T47D (cell line): ENCODE results near the gene IQSEC1.

Source experiments
- DNase-seq, 2 experiments: peaks; one replicate each; pipeline versions ENCODE4 v3.0.0 to v3.0.0-alpha.2; 2011 to 2012; ENCODE audit warnings: low read depth in 1 of 2, low spot score in 1 of 2
- JUND ChIP-seq: IDR thresholded peaks from 2 replicates; pipeline ENCODE4 v1.6.1; 2012; ENCODE audit warnings: low read depth
- in situ Hi-C: cut with HindIII; loops from 2 replicates; pipeline ENCODE4 v1.10.0; 2016; ENCODE audit warnings: low sequenced_read_pairs, low pct_unique_long_range_greater_than_20kb

The IQSEC1 gene

GRCh38 chr3:13088028-13089006 is 15.1 kb upstream of the IQSEC1 start:
- in situ Hi-C loops, result no loop called here
- no peak for DNase-seq
- no peak for TF ChIP-seq JUND

- DNase-seq, result no peak
- no peak for TF ChIP-seq JUND
- in situ Hi-C loops, result no loop called here
Observed at GRCh38 chr3:13087320-13087990, 14.2 kb upstream of the IQSEC1 start.

- DNase-seq, result no peak
- no peak for TF ChIP-seq JUND
- in situ Hi-C loops, result no loop called here
Observed at GRCh38 chr3:13086531-13086981, 13.3 kb upstream of the IQSEC1 start.

GRCh38 chr3:13085846-13086179 is 12.6 kb upstream of the IQSEC1 start:
- no peak for DNase-seq
- in situ Hi-C loops, result no loop called here
- TF ChIP-seq JUND, result no peak

- in situ Hi-C loops, result no loop called here
- no peak for TF ChIP-seq JUND
- DNase-seq, result no peak
Observed at GRCh38 chr3:13085081-13085845, 12.0 kb upstream of the IQSEC1 start.

- TF ChIP-seq JUND, result no peak
- DNase-seq, result no peak
- in situ Hi-C loops, result no loop called here
Observed at GRCh38 chr3:13083898-13084297, 10.7 kb upstream of the IQSEC1 start.

GRCh38 chr3:13083254-13083653 is 10.0 kb upstream of the IQSEC1 start:
- in situ Hi-C loops, result no loop called here
- TF ChIP-seq JUND, result no peak
- DNase-seq, result no peak

GRCh38 chr3:13082677-13083076 is 9.4 kb upstream of the IQSEC1 start:
- no peak for TF ChIP-seq JUND
- DNase-seq, result no peak
- in situ Hi-C loops, result no loop called here

GRCh38 chr3:13081603-13082360 is 8.6 kb upstream of the IQSEC1 start:
- in situ Hi-C loops, result no loop called here
- DNase-seq, result no peak
- TF ChIP-seq JUND, result no peak

- in situ Hi-C loops, result no loop called here
- DNase-seq, result no peak
- no peak for TF ChIP-seq JUND
Observed at GRCh38 chr3:13080591-13080990, 7.4 kb upstream of the IQSEC1 start.

- in situ Hi-C loops, result no loop called here
- no peak for TF ChIP-seq JUND
- no peak for DNase-seq
Observed at GRCh38 chr3:13080026-13080425, 6.8 kb upstream of the IQSEC1 start.

GRCh38 chr3:13079510-13079909 is 6.3 kb upstream of the IQSEC1 start:
- no peak for TF ChIP-seq JUND
- DNase-seq, result no peak
- in situ Hi-C loops, result no loop called here
